ENCODE measurements around the gene ADGB.
A peak's percentile ranks its signal among the peaks of the same experiment; 100 is the strongest.

ADGB gene

DNA sequence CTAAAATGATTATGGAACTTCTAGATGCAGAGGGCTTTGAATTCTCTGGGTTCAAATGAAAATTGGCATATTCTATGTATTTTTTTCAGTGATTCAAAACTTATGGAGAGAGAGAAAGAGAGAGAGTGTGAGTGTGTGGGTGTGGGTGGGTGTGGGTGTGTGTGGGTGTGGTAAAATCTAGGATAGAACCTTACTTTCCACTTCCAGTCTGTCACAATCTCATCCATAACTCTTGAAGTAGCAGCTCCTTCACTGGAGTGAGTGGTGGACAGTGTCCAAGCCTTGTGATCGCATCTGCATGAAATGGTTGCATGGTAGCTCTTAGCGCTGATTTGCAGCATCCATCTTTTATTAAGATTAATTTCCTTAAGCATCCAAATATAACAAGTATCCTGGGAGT, 37.7 kb downstream of the ADGB start:
- DNase-seq: no peak
- H4K91ac ChIP-seq (ENCODE audit: low read depth, low read length): no peak overlapping the region
- no peak overlapping the region for H4K12ac ChIP-seq (ENCODE audit: low read depth, low read length)
- H2AFZ ChIP-seq (ENCODE audit: insufficient read depth, low read length, poor library complexity): no peak overlapping the region
- no peaks in the 10 kb centered on the region for H3K36me3 ChIP-seq (ENCODE audit: control insufficient read depth in 1 of 2, insufficient read depth in 2 of 2, low read length in 2 of 2)
- H3K9ac ChIP-seq (ENCODE audit: low read length): no peak overlapping the region
- H3K14ac ChIP-seq (ENCODE audit: low read length): no peak overlapping the region
- no peak overlapping the region for H2AK5ac ChIP-seq (ENCODE audit: low read length)
- H3K18ac ChIP-seq (ENCODE audit: low read length): no peak overlapping the region
- no peak overlapping the region for H2BK120ac ChIP-seq (ENCODE audit: insufficient read depth, low read length, poor library complexity)
- no peak overlapping the region for H2BK5ac ChIP-seq (ENCODE audit: low read depth, low read length, poor library complexity)
- no peak overlapping the region for H3K23ac ChIP-seq (ENCODE audit: low read length)
- no peak overlapping the region for H2BK12ac ChIP-seq (ENCODE audit: low read length)
- no peaks in the 10 kb centered on the region for H3K79me1 ChIP-seq (ENCODE audit: low read length)
- no peaks in the 10 kb centered on the region for H3K4me1 ChIP-seq (ENCODE audit: control insufficient read depth in 1 of 2, insufficient read depth in 2 of 2, low read length in 2 of 2)
- no peak overlapping the region for H3K4ac ChIP-seq (ENCODE audit: low read depth, low read length)
- no peak overlapping the region for H4K8ac ChIP-seq (ENCODE audit: low read depth, low read length)
- H3K4me2 ChIP-seq (ENCODE audit: low read length): no peak overlapping the region
- WGBS (ENCODE audit: extremely low coverage, insufficient coverage, insufficient read length): no CpG with 5 or more reads among the region's 2 CpGs
- H3K27me3 ChIP-seq (ENCODE audit: insufficient read depth, low read length): no peaks in the 10 kb centered on the region
- no peaks in the 10 kb centered on the region for H3K9me3 ChIP-seq (ENCODE audit: insufficient read depth, low read depth, low read length)
- H3K79me2 ChIP-seq (ENCODE audit: control insufficient read depth, insufficient read depth, low read length, poor library complexity): no peaks in the 10 kb centered on the region
- H3K27ac ChIP-seq (ENCODE audit: low read depth, low read length): no peak overlapping the region
- H3K4me3 ChIP-seq (ENCODE audit: low read depth, low read length): no peak overlapping the region

DNA sequence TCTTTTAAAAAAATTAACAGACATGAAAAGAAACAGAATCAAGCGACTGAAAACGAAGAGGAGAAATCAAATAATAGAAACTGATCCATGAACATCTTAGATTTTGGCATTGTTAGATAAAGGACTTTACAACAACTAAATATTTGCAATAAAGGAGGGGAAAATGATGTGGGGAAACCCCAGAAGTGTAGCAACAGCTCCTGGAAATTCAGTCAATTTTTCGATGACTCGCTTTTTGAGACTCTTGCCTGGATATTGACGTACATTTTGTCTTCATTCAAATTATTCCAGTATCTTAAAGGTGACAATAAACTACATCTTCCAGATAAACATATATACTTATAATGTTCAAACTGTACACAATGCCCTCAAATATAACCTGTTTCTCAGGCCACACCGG, 44.1 kb downstream of the ADGB start:
- H2BK5ac ChIP-seq (ENCODE audit: low read depth, low read length, poor library complexity): no peak overlapping the region
- H3K4me2 ChIP-seq (ENCODE audit: low read length): no peak overlapping the region
- H2BK120ac ChIP-seq (ENCODE audit: insufficient read depth, low read length, poor library complexity): no peak overlapping the region
- H3K14ac ChIP-seq (ENCODE audit: low read length): no peak overlapping the region
- no peaks in the 10 kb centered on the region for H3K4me1 ChIP-seq (ENCODE audit: control insufficient read depth in 1 of 2, insufficient read depth in 2 of 2, low read length in 2 of 2)
- H2BK12ac ChIP-seq (ENCODE audit: low read length): no peak overlapping the region
- DNase-seq: no peak
- H4K91ac ChIP-seq (ENCODE audit: low read depth, low read length): no peak overlapping the region
- H3K36me3 ChIP-seq (ENCODE audit: control insufficient read depth in 1 of 2, insufficient read depth in 2 of 2, low read length in 2 of 2): no peaks in the 10 kb centered on the region
- H3K4me3 ChIP-seq (ENCODE audit: low read depth, low read length): no peak overlapping the region
- no peak overlapping the region for H4K8ac ChIP-seq (ENCODE audit: low read depth, low read length)
- no CpG with 5 or more reads among the region's 6 CpGs for WGBS (ENCODE audit: extremely low coverage, insufficient coverage, insufficient read length)
- H3K4ac ChIP-seq (ENCODE audit: low read depth, low read length): no peak overlapping the region
- H3K9me3 ChIP-seq (ENCODE audit: insufficient read depth, low read depth, low read length): no peaks in the 10 kb centered on the region
- no peaks in the 10 kb centered on the region for H3K79me2 ChIP-seq (ENCODE audit: control insufficient read depth, insufficient read depth, low read length, poor library complexity)
- H3K9ac ChIP-seq (ENCODE audit: low read length): no peak overlapping the region
- no peaks in the 10 kb centered on the region for H3K79me1 ChIP-seq (ENCODE audit: low read length)
- H3K27ac ChIP-seq (ENCODE audit: low read depth, low read length): no peak overlapping the region
- no peak overlapping the region for H3K23ac ChIP-seq (ENCODE audit: low read length)
- no peak overlapping the region for H2AK5ac ChIP-seq (ENCODE audit: low read length)
- H2AFZ ChIP-seq (ENCODE audit: insufficient read depth, low read length, poor library complexity): no peak overlapping the region
- H3K27me3 ChIP-seq (ENCODE audit: insufficient read depth, low read length): no peaks in the 10 kb centered on the region
- H3K18ac ChIP-seq (ENCODE audit: low read length): no peak overlapping the region
- H4K12ac ChIP-seq (ENCODE audit: low read depth, low read length): no peak overlapping the region

DNA sequence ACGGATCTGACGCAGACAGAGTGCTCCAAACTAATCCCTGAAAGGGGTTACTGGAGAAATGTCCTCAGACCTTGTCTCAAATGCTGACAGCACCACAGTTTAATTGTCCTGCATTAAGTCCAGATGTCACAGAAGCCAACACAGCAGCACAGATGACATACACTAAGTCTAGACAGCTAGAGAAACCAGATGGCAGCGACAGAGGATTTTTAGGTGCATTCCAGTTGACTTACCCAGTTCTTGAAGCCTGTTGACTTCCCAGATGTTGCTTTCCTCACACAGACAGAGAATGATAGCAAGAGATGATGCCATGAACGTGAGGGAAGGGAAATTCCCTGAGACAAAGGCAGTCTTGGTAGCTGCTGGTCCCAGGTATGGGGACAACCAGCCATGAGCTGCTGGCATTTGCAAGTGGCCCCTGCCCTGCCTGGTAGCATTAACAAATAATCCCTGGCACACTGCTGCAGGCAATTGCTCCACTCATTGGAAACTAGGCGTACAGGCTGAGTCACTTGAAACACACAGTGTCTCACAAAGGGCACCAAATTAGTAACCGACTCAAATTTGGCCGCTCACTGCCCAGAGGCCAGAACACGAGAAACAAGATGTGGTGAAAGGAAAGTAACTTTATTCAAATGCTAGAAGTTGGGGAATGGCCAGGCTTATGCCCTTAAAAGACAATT, 52.2 kb downstream of the ADGB start:
- no peaks in the 10 kb centered on the region for H3K36me3 ChIP-seq (ENCODE audit: control insufficient read depth in 1 of 2, insufficient read depth in 2 of 2, low read length in 2 of 2)

DNA sequence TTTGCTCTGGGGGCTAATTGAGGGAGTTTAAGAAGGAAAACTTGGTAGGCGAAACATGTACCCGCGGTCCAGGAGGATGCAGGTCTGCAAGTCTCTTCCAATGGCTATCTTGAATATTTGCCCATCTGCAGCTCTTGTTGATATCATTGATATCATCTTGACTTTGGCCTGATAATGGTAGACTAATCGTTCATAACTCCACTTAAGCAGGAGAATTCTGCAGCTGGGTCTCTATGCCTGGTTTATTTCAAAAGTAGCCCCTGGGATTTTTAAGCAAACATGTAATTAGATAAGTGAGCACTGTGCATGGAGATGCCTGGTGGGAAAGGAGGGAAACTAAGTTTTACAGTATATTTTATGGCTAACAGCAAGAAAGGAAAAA, 52.7 kb downstream of the ADGB start:
- no peak for DNase-seq
- H3K14ac ChIP-seq (ENCODE audit: low read length): no peak overlapping the region
- no peak overlapping the region for H3K4ac ChIP-seq (ENCODE audit: low read depth, low read length)
- H3K18ac ChIP-seq (ENCODE audit: low read length): no peak overlapping the region
- H3K9me3 ChIP-seq (ENCODE audit: insufficient read depth, low read depth, low read length): no peaks in the 10 kb centered on the region
- WGBS (ENCODE audit: extremely low coverage, insufficient coverage, insufficient read length): no CpG with 5 or more reads among the region's 4 CpGs
- H2BK120ac ChIP-seq (ENCODE audit: insufficient read depth, low read length, poor library complexity): no peak overlapping the region
- H3K27me3 ChIP-seq (ENCODE audit: insufficient read depth, low read length): no peaks in the 10 kb centered on the region
- H2BK5ac ChIP-seq (ENCODE audit: low read depth, low read length, poor library complexity): no peak overlapping the region
- H3K4me2 ChIP-seq (ENCODE audit: low read length): no peak overlapping the region
- H3K79me1 ChIP-seq (ENCODE audit: low read length): no peaks in the 10 kb centered on the region
- H3K27ac ChIP-seq (ENCODE audit: low read depth, low read length): no peak overlapping the region
- H3K4me1 ChIP-seq (ENCODE audit: control insufficient read depth in 1 of 2, insufficient read depth in 2 of 2, low read length in 2 of 2): peaks cover 0 to 2% of the 10 kb centered on the region in 2 experiments
- H3K36me3 ChIP-seq (ENCODE audit: control insufficient read depth in 1 of 2, insufficient read depth in 2 of 2, low read length in 2 of 2): no peaks in the 10 kb centered on the region
- H2BK12ac ChIP-seq (ENCODE audit: low read length): no peak overlapping the region
- no peak overlapping the region for H3K9ac ChIP-seq (ENCODE audit: low read length)
- H3K79me2 ChIP-seq (ENCODE audit: control insufficient read depth, insufficient read depth, low read length, poor library complexity): no peaks in the 10 kb centered on the region
- H3K4me3 ChIP-seq (ENCODE audit: low read depth, low read length): no peak overlapping the region
- no peak overlapping the region for H2AFZ ChIP-seq (ENCODE audit: insufficient read depth, low read length, poor library complexity)
- no peak overlapping the region for H3K23ac ChIP-seq (ENCODE audit: low read length)
- no peak overlapping the region for H4K12ac ChIP-seq (ENCODE audit: low read depth, low read length)
- H4K8ac ChIP-seq (ENCODE audit: low read depth, low read length): no peak overlapping the region
- H2AK5ac ChIP-seq (ENCODE audit: low read length): no peak overlapping the region
- H4K91ac ChIP-seq (ENCODE audit: low read depth, low read length): no peak overlapping the region

More for the DNA sequence above, 52.2 kb downstream of the ADGB start:
- no peak overlapping the region for H4K8ac ChIP-seq (ENCODE audit: low read depth, low read length)
- H3K79me2 ChIP-seq (ENCODE audit: control insufficient read depth, insufficient read depth, low read length, poor library complexity): no peaks in the 10 kb centered on the region
- H3K23ac ChIP-seq (ENCODE audit: low read length): no peak overlapping the region
- H3K4me2 ChIP-seq (ENCODE audit: low read length): no peak overlapping the region
- no peak overlapping the region for H4K12ac ChIP-seq (ENCODE audit: low read depth, low read length)
- DNase-seq: peak; percentile 20 to 38
- no peak overlapping the region for H3K4me3 ChIP-seq (ENCODE audit: low read depth, low read length)
- peaks cover 0 to 2% of the 10 kb centered on the region in 2 experiments for H3K4me1 ChIP-seq (ENCODE audit: control insufficient read depth in 1 of 2, insufficient read depth in 2 of 2, low read length in 2 of 2)
- H2BK5ac ChIP-seq (ENCODE audit: low read depth, low read length, poor library complexity): no peak overlapping the region
- H2AK5ac ChIP-seq (ENCODE audit: low read length): no peak overlapping the region
- H3K79me1 ChIP-seq (ENCODE audit: low read length): no peaks in the 10 kb centered on the region
- no peaks in the 10 kb centered on the region for H3K27me3 ChIP-seq (ENCODE audit: insufficient read depth, low read length)
- H4K91ac ChIP-seq (ENCODE audit: low read depth, low read length): no peak overlapping the region
- H3K4ac ChIP-seq (ENCODE audit: low read depth, low read length): no peak overlapping the region
- no peak overlapping the region for H3K14ac ChIP-seq (ENCODE audit: low read length)
- no peak overlapping the region for H3K18ac ChIP-seq (ENCODE audit: low read length)
- H2AFZ ChIP-seq (ENCODE audit: insufficient read depth, low read length, poor library complexity): no peak overlapping the region
- no peak overlapping the region for H2BK12ac ChIP-seq (ENCODE audit: low read length)
- H3K9ac ChIP-seq (ENCODE audit: low read length): no peak overlapping the region
- H3K27ac ChIP-seq (ENCODE audit: low read depth, low read length): no peak overlapping the region
- no peaks in the 10 kb centered on the region for H3K9me3 ChIP-seq (ENCODE audit: insufficient read depth, low read depth, low read length)
- no peak overlapping the region for H2BK120ac ChIP-seq (ENCODE audit: insufficient read depth, low read length, poor library complexity)
- whole genome bisulfite sequencing (ENCODE audit: extremely low coverage, insufficient coverage, insufficient read length): no CpG with 5 or more reads among the region's 8 CpGs

All from trophoblast cell (in vitro differentiated cells and primary cell).